ENCODE measurements around the gene HBB.

HBB gene

GRCh38 chr11:5200582-5200981, 26.3 kb downstream of the HBB start, which contains the start of gene OR51V1:
OR51V1 (minus strand) TSS chr11:5200682; CDS start chr11:5200682, 0 bp downstream.
- Histone ChIP-seq H3K79me1 (ENCODE audit: low read length) (no peaks in the 10 kb centered on the region), H4K8ac (ENCODE audit: low read depth, low read length) (no peak within 1 kb of the TSS), H3K4me2 (ENCODE audit: low read length) (no peak within 1 kb of the TSS), H3K27ac (ENCODE audit: low read depth, low read length) (no peak within 1 kb of the TSS), H2BK12ac (ENCODE audit: low read length) (no peak within 1 kb of the TSS), H2AFZ (ENCODE audit: insufficient read depth, low read length, poor library complexity) (no peak within 1 kb of the TSS), H4K91ac (ENCODE audit: low read depth, low read length) (no peak within 1 kb of the TSS), H2AK5ac (ENCODE audit: low read length) (no peak within 1 kb of the TSS), H3K14ac (ENCODE audit: low read length) (no peak within 1 kb of the TSS), H3K27me3 (ENCODE audit: insufficient read depth, low read length) (no peaks in the 10 kb centered on the region), H3K9me3 (ENCODE audit: insufficient read depth, low read depth, low read length) (no peaks in the 10 kb centered on the region), H3K4ac (ENCODE audit: low read depth, low read length) (no peak within 1 kb of the TSS), H3K4me3 (ENCODE audit: low read depth, low read length) (no peak within 1 kb of the TSS), H3K4me1 (ENCODE audit: control insufficient read depth in 1 of 2, insufficient read depth in 2 of 2, low read length in 2 of 2) (no peaks in the 10 kb centered on the region), H3K36me3 (ENCODE audit: control insufficient read depth in 1 of 2, insufficient read depth in 2 of 2, low read length in 2 of 2) (no peaks in the 10 kb centered on the region), H3K18ac (ENCODE audit: low read length) (no peak within 1 kb of the TSS), H4K12ac (ENCODE audit: low read depth, low read length) (no peak within 1 kb of the TSS), H3K79me2 (ENCODE audit: control insufficient read depth, insufficient read depth, low read length, poor library complexity) (no peaks in the 10 kb centered on the region), H3K9ac (ENCODE audit: low read length) (no peak within 1 kb of the TSS), H2BK5ac (ENCODE audit: low read depth, low read length, poor library complexity) (no peak within 1 kb of the TSS), H3K23ac (ENCODE audit: low read length) (no peak within 1 kb of the TSS), H2BK120ac (ENCODE audit: insufficient read depth, low read length, poor library complexity) (no peak within 1 kb of the TSS)
- DNase-seq: no peak
- WGBS (ENCODE audit: extremely low coverage, insufficient coverage, insufficient read length): no CpG with 5 or more reads among the region's 1 CpG

- Histone ChIP-seq H3K14ac (ENCODE audit: low read length) (no peak overlapping the region), H4K91ac (ENCODE audit: low read depth, low read length) (no peak overlapping the region), H3K4me1 (ENCODE audit: control insufficient read depth in 1 of 2, insufficient read depth in 2 of 2, low read length in 2 of 2) (no peaks in the 10 kb centered on the region), H3K4ac (ENCODE audit: low read depth, low read length) (no peak overlapping the region), H3K27ac (ENCODE audit: low read depth, low read length) (no peak overlapping the region), H3K4me2 (ENCODE audit: low read length) (no peak overlapping the region), H3K23ac (ENCODE audit: low read length) (no peak overlapping the region), H3K9ac (ENCODE audit: low read length) (no peak overlapping the region), H3K79me2 (ENCODE audit: control insufficient read depth, insufficient read depth, low read length, poor library complexity) (no peaks in the 10 kb centered on the region), H3K4me3 (ENCODE audit: low read depth, low read length) (no peak overlapping the region), H3K18ac (ENCODE audit: low read length) (no peak overlapping the region), H4K12ac (ENCODE audit: low read depth, low read length) (no peak overlapping the region), H3K36me3 (ENCODE audit: control insufficient read depth in 1 of 2, insufficient read depth in 2 of 2, low read length in 2 of 2) (no peaks in the 10 kb centered on the region), H2BK120ac (ENCODE audit: insufficient read depth, low read length, poor library complexity) (no peak overlapping the region), H2AK5ac (ENCODE audit: low read length) (no peak overlapping the region), H4K8ac (ENCODE audit: low read depth, low read length) (no peak overlapping the region), H2AFZ (ENCODE audit: insufficient read depth, low read length, poor library complexity) (no peak overlapping the region), H3K9me3 (ENCODE audit: insufficient read depth, low read depth, low read length) (no peaks in the 10 kb centered on the region), H3K27me3 (ENCODE audit: insufficient read depth, low read length) (no peaks in the 10 kb centered on the region), H2BK12ac (ENCODE audit: low read length) (no peak overlapping the region), H2BK5ac (ENCODE audit: low read depth, low read length, poor library complexity) (no peak overlapping the region), H3K79me1 (ENCODE audit: low read length) (no peaks in the 10 kb centered on the region)
- no peak for DNase-seq
Measured at GRCh38 chr11:5198285-5198684, 28.6 kb downstream of the HBB start.

DNA sequence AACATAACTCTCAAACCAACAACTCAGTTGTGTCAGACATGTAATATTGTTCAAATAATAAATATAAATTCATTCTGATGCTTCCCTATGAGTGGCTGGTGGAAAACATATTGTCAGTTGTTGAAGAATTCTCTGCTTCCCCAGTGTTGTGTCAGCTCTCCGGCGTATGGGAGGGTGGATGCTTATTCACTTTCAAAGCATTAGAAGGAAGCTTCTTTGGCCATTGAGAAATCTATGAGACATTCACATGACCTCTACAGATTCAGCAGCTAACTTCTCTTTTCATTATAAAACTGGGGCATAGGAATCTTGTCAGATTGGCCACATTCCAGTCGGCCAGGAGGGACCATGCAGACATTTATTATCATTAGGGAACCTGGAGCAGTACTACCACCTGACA, 29.3 kb downstream of the HBB start:
- no peak overlapping the region for H4K12ac ChIP-seq (ENCODE audit: low read depth, low read length)
- H4K8ac ChIP-seq (ENCODE audit: low read depth, low read length): no peak overlapping the region
- no peaks in the 10 kb centered on the region for H3K79me2 ChIP-seq (ENCODE audit: control insufficient read depth, insufficient read depth, low read length, poor library complexity)
- no peaks in the 10 kb centered on the region for H3K79me1 ChIP-seq (ENCODE audit: low read length)
- H3K4me3 ChIP-seq (ENCODE audit: low read depth, low read length): no peak overlapping the region
- no peaks in the 10 kb centered on the region for H3K4me1 ChIP-seq (ENCODE audit: control insufficient read depth in 1 of 2, insufficient read depth in 2 of 2, low read length in 2 of 2)
- no peak overlapping the region for H2BK12ac ChIP-seq (ENCODE audit: low read length)
- no peak overlapping the region for H3K9ac ChIP-seq (ENCODE audit: low read length)
- H2BK120ac ChIP-seq (ENCODE audit: insufficient read depth, low read length, poor library complexity): no peak overlapping the region
- no peak overlapping the region for H2AFZ ChIP-seq (ENCODE audit: insufficient read depth, low read length, poor library complexity)
- peak in 1 of 2 donors; percentile 15 for DNase-seq
- no peak overlapping the region for H2BK5ac ChIP-seq (ENCODE audit: low read depth, low read length, poor library complexity)
- H2AK5ac ChIP-seq (ENCODE audit: low read length): no peak overlapping the region
- no peaks in the 10 kb centered on the region for H3K27me3 ChIP-seq (ENCODE audit: insufficient read depth, low read length)
- H3K14ac ChIP-seq (ENCODE audit: low read length): no peak overlapping the region
- H3K36me3 ChIP-seq (ENCODE audit: control insufficient read depth in 1 of 2, insufficient read depth in 2 of 2, low read length in 2 of 2): no peaks in the 10 kb centered on the region
- H3K9me3 ChIP-seq (ENCODE audit: insufficient read depth, low read depth, low read length): no peaks in the 10 kb centered on the region
- H3K18ac ChIP-seq (ENCODE audit: low read length): no peak overlapping the region
- WGBS (ENCODE audit: extremely low coverage, insufficient coverage, insufficient read length): no CpG with 5 or more reads among the region's 3 CpGs
- no peak overlapping the region for H3K23ac ChIP-seq (ENCODE audit: low read length)
- no peak overlapping the region for H3K4ac ChIP-seq (ENCODE audit: low read depth, low read length)
- no peak overlapping the region for H3K27ac ChIP-seq (ENCODE audit: low read depth, low read length)
- no peak overlapping the region for H3K4me2 ChIP-seq (ENCODE audit: low read length)
- no peak overlapping the region for H4K91ac ChIP-seq (ENCODE audit: low read depth, low read length)

GRCh38 chr11:5196731-5197130, 30.1 kb downstream of the HBB start:
- H3K4me3 ChIP-seq (ENCODE audit: low read depth, low read length): no peak overlapping the region
- no peaks in the 10 kb centered on the region for H3K4me1 ChIP-seq (ENCODE audit: control insufficient read depth in 1 of 2, insufficient read depth in 2 of 2, low read length in 2 of 2)
- no peaks in the 10 kb centered on the region for H3K9me3 ChIP-seq (ENCODE audit: insufficient read depth, low read depth, low read length)
- no peak overlapping the region for H2BK120ac ChIP-seq (ENCODE audit: insufficient read depth, low read length, poor library complexity)
- no peak overlapping the region for H4K12ac ChIP-seq (ENCODE audit: low read depth, low read length)
- H3K27me3 ChIP-seq (ENCODE audit: insufficient read depth, low read length): no peaks in the 10 kb centered on the region
- no peak overlapping the region for H2BK12ac ChIP-seq (ENCODE audit: low read length)
- no peak for DNase-seq
- no peaks in the 10 kb centered on the region for H3K79me2 ChIP-seq (ENCODE audit: control insufficient read depth, insufficient read depth, low read length, poor library complexity)
- no peaks in the 10 kb centered on the region for H3K79me1 ChIP-seq (ENCODE audit: low read length)
- H4K91ac ChIP-seq (ENCODE audit: low read depth, low read length): no peak overlapping the region
- no peak overlapping the region for H3K27ac ChIP-seq (ENCODE audit: low read depth, low read length)
- H3K23ac ChIP-seq (ENCODE audit: low read length): no peak overlapping the region
- H4K8ac ChIP-seq (ENCODE audit: low read depth, low read length): no peak overlapping the region
- H3K9ac ChIP-seq (ENCODE audit: low read length): no peak overlapping the region
- no peak overlapping the region for H2AFZ ChIP-seq (ENCODE audit: insufficient read depth, low read length, poor library complexity)
- H3K4ac ChIP-seq (ENCODE audit: low read depth, low read length): no peak overlapping the region
- H3K4me2 ChIP-seq (ENCODE audit: low read length): no peak overlapping the region
- no peak overlapping the region for H3K18ac ChIP-seq (ENCODE audit: low read length)
- no peak overlapping the region for H3K14ac ChIP-seq (ENCODE audit: low read length)
- WGBS (ENCODE audit: extremely low coverage, insufficient coverage, insufficient read length): no CpG with 5 or more reads among the region's 3 CpGs
- no peak overlapping the region for H2AK5ac ChIP-seq (ENCODE audit: low read length)
- H2BK5ac ChIP-seq (ENCODE audit: low read depth, low read length, poor library complexity): no peak overlapping the region
- H3K36me3 ChIP-seq (ENCODE audit: control insufficient read depth in 1 of 2, insufficient read depth in 2 of 2, low read length in 2 of 2): no peaks in the 10 kb centered on the region

Data from trophoblast cell (in vitro differentiated cells and primary cell).